NCI-H1694 treated with DMSO at 0.1 percent for 48 hours (cell line): ENCODE measurements around the gene KCNE4.

ENCODE experiments used
- DNase-seq: peaks from one replicate; lab custom pipeline; 2025; lab: John Stamatoyannopoulos, UW

The KCNE4 gene

GRCh38 chr2:223086370-223086981, 34.5 kb downstream of the KCNE4 start:
- DNase-seq: no peak

DNA sequence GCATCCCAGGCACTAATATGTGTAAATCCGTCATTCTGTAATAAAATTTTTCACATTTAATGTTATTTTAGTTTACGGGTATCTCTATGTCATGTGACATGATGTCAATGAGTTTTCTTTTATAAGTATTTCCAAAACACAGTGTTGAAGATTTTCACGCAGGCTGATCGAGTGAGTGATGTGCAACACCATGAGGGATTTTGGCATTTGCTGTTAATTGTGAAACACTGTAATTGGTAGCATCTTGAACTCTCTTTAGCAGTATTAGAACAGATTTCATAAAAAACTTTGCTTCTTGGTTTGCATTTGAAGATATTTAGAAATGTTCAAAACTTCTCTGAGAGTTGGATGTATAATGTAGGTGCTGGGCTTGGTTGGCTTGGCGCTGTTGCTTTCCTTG, 35.5 kb downstream of the KCNE4 start:
- no peak for DNase-seq

- DNase-seq: no peak
These were observed 36.9 kb downstream of the KCNE4 start for GRCh38 chr2:223088866-223089265.

- no peak for DNase-seq
These were observed 38.0 kb downstream of the KCNE4 start for GRCh38 chr2:223090039-223090438.

- DNase-seq: no peak
These were observed 38.7 kb downstream of the KCNE4 start for GRCh38 chr2:223090540-223091235.

- DNase-seq: no peak
These were observed 40.7 kb downstream of the KCNE4 start for GRCh38 chr2:223092667-223093066.

- peak; percentile 51 for DNase-seq
These were observed 41.6 kb downstream of the KCNE4 start for GRCh38 chr2:223093436-223094241.

DNA sequence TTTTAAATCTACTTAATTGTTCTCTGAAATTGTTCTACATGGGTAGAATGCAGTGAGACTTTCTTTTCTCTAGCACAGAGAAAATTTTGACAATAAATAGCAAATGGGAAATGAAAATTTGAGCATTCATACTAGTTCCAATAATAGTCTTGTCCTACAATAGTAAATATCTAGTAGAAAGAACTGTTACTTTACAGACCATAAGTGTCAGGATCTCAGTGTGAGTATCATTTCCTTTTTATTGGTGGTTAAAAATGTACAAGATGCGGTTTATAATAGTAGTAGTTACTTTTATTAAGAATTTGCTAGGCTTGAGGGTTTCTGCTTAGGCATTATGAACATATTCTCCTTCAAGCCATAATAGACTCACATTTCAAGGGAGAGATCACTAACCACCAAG, 43.2 kb downstream of the KCNE4 start:
- DNase-seq: no peak

DNA sequence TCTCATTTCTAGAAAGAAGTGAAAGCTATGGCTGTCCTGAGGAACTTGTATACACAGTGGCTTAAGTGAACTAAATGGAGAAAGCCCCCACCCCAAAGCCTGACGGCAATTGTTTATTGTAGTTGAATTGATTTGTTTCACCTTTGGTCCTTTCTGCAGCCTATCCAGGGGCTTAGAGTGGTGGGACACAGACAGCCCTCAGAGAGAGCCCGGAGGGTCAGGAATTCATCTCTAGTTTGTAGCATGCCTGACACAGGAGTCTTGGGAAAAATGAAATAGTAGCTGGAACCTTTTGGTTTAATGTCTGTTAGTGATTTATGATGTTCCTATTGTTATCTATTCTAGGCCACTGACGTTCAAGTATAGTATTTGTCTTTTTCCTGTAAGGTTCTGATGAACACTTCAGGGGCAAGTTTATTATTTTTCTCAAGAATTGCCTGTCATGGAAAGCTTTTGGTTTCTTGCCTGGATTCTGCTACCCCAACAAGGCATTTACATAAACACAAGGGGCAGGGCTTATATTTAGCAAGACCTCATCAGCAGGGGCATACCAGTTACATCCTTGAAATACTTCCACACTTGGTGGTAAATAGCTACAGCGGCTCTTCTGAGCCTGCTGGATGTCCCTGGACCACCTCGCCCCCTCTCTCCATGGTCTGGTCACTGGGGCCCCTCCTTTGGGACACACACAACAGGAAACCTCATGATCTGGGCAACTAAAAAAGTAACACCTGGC, 44.4 kb downstream of the KCNE4 start:
- DNase-seq: no peak

DNA sequence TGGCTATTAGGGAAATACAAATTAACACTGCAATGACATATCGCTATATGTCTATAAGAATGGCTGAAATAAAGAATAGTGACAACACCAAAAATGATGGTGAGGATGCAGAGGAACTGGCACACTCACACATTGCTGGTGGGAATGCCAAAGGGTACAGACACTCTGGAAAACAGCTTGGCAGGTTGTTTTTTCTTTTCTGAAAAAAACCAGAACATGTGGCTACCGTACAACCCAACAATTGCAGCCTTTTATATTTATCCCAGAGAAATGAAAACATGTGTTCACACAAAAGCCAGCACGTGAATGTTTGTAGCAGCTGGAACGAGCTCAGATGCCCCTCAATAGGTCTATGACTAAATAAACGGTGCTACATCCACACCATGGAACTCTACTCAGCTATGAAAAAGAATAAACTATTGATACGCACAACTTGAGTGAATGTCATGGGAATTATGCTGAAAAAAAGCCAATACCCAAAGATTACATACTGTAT, 45.9 kb downstream of the KCNE4 start:
- DNase-seq: peak; percentile 8

- DNase-seq: no peak
These were observed 47.6 kb downstream of the KCNE4 start for GRCh38 chr2:223099561-223099960.

GRCh38 chr2:223100061-223100511, 48.1 kb downstream of the KCNE4 start:
- DNase-seq: no peak

- DNase-seq: peak; percentile 27
These were observed 49.5 kb downstream of the KCNE4 start for GRCh38 chr2:223101340-223102039.

GRCh38 chr2:223102040-223102400, 50.0 kb downstream of the KCNE4 start:
- no peak for DNase-seq

DNA sequence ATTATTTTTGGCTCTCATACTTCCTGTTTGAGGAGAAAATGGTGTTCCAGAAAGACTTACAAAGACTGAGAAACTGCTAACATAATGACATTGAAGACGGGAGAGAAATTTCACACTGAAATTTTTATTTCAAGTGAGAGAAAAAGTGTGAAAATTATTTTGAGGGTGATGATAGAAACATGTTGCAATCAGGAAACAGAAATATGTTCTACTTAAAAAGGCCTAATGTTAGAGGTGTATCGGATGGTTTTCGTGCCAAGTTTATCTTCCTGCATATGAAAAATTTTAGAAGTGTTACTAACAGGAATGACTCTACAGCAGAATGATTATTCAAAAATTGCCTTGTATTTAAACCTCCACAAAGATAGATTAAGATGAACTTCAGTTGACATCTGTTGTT, 50.5 kb downstream of the KCNE4 start:
- DNase-seq: no peak

DNA sequence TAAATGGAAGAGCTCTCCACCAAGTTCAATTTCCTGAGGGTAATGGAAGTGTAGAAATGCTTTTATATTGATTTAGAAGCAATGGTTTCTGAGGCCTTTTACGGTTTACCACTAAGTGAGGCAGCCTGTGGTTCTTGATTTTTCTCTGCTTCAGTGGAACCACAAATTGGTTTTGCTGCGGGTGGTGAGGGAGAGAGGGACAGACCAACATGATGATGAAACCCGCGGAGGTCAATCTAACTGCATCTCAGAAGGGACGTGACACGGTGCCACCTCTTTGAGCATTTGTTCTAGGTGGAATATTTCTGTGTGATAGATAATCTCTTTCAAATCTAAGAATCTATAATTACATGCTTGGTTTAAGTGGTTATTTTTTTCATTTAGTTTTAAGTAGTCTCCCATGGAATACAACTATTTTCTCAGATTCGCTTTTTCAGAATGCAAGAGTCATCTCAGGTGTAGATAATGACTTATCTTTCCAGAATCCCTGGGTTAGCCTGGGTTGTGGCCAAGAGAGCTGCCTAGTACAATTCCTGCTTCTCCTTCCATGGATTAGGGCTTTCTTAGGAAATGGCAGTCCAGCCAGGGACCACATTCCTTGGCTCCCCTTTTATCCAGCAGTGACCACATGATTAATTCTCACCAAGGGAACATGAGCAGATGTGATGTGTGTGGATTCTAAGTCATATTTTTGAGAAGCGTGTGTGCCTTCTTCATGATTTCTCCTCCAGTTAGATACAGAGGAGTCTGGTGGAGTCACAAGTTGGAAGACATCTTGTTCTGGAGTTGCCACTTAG, 52.5 kb downstream of the KCNE4 start:
- DNase-seq: no peak
